8988T (cell line): ENCODE measurements around the gene CCDC192.
"Not testable (repeated sequence)": the region's sequence is repeated elsewhere in the genome, so short reads cannot be mapped to it uniquely, and the experiment has no call there.

Experiments
- DNase-seq: peaks from one replicate; pipeline ENCODE4 v3.0.0; 2011

Gene CCDC192

DNA sequence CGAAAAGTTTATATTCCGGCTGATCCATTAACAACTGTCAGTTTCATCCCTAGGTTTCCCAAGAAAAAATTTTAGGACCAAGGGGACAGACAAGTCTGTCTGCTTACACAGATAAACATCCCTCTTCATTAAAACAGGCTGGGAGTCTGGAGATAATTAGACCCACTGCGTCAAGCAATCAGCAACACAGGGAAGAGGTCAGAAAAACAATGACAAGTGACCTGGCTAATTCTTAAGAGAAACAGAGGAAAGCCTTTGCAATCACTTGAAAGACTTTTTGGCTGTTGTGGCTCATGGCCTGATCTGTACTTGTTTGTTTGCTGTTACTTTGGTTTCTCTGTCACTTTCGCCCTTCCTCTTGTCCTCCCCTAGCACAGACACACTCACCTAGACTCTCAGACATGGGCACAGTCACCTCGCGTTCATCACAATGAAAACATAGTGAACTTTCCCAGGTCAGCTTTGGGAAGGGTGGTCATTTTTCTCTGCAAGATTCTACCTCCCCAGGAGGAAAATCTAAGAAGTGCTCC is 2.9 kb upstream of the CCDC192 start:
- DNase-seq, result no peak

DNA sequence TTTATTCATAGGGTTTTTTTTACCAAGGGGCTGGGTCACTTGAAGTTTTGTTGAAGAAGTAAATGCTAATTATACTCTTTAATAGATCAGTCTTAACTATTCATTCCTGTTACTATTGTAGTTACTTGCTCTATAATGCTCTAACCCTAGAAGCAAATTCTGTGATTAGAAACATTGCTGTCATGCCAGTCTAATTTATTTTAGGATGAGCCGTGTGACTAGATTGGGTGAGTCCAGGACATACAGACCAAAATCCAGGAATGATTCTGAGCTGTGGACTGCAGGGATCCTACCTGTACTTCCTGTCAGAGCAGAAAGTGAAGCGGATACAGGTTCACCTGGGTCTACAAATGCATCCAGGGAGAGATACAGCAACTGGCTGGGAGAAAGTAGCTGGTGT is 757 bp upstream of the CCDC192 start:
- DNase-seq, result no peak

DNA sequence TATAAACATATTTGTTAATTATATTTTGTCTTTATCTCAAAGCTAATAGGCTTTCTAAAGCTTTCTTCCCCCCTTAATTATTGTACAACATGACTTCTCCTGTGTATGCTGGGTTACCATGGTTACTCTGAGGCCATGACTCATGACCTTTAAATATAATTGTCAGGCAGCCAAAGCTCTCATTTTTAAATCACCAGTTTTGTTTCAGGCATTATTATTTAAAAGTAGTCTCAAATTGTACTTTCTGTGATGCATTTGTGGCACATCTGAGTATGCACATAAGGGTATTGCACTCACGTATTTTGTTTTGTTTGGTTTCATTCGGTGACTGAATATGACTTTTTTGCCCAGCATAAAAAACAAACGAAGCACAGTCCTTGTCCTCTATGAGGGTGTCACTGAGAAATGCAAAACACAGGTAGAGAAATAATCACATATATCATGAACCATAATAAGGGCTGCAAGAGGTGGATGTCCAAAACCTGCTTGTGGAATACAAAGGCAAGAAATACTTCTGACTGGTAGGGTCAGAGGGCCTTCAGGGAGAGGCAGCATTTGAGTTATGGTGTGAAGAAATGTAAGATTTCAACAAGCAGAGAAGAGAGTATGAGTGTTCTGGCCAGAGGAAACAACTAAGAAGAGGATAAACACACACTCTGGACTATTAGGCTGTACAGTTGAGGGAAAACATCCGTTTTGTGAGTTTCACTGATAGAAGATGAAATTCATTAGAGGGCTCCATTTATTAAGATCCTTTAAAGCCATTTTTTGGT is 2.1 kb downstream of the CCDC192 start:
- DNase-seq, result no peak

DNA sequence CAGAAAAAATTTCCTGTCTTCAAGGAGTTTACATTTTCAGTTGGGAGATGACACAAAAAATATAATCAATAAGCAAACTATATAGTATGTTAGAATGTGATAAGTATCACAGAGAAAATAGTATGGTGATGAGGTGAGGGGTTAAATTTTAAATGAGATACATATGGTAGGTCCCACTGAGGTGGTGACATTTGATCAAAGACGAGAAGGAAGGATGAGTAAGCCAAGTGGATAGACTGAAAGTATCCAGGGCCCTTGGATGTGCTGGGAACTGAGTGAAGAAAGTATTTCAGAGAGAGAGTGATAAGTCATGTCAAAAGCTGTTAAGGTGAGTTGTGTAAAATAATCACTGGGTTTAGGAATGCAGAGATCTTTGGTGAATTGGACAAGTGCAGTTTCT is 3.5 kb downstream of the CCDC192 start:
- no peak for DNase-seq

DNA sequence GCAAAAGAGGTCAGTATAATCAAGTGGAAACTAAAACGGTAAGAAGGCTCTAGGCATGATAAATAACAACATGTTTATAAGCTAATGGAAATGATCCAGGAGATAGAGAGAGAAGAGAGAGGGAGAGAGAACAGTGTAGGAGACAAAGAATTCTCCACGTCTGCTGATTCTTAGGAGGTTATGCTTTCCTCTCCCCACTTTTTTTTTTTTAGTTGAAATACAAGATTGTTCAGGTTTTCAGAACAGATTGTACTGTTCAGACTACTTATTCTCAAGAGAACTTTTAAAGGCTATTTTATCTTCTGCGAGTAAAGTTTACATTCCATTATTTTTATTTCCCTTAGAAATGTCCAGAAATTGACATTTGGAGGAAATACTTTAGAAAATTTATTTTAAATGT is 4.0 kb downstream of the CCDC192 start:
- DNase-seq, result no peak

DNA sequence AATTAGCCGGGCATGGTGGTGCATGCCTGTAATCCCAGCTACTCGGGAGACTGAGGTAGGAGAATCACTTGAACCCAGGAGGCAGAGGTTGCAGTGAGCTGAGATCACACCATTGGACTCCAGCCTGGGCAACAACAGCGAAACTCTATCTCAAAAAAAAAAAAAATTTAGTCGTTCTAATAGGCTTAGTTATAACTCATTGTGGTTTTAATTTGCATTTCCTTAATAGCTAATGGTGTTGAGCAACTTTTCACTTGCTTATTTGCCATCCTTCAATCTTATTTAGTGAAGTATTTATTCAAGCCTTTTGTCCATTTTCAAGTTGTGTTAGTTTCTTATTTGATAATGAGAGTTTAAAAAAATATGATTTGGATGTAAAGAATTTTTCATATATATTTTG is 9.9 kb downstream of the CCDC192 start:
- not testable (repeated sequence) for DNase-seq

- DNase-seq, result no peak
Observed at GRCh38 chr5:127718181-127718580, 15.0 kb downstream of the CCDC192 start.

GRCh38 chr5:127723571-127723970 is 20.4 kb downstream of the CCDC192 start:
- DNase-seq, result no peak

DNA sequence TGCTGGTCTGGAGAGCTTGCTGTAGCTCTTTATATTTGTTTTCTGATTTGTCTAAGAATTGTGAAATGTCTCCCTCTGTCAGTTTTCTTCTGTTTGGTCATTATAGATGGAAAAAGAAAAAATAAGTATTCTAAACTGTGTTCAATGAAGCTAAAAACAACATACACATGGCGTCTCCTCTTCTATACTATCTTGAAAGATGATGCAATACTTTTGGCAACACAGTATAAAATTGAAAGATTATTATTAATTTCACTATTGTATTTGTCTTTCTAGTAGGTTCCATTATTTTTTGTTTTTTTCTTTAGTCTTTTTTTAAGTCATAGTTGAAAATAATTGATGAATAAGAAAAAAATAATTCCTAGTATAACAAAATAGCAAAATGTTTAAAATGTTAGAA is 22.5 kb downstream of the CCDC192 start:
- no peak for DNase-seq

GRCh38 chr5:127732963-127733362 is 29.8 kb downstream of the CCDC192 start:
- no peak for DNase-seq

DNA sequence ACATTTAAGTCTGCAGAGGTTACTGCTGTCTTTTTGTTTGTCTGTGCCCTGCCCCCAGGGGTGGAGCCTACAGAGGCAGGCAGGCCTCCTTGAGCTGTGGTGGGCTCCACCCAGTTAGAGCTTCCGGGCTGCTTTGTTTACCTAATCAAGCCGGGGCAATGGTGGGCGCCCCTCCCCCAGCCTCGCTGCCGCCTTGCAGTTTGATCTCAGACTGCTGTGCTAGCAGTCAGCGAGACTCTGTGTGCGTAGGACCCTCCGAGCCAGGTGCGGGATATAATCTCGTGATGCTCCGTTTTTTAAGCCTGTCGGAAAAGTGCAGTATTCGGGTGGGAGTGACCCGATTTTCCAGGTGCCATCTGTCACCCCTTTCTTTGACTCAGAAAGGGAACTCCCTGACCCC is 36.2 kb downstream of the CCDC192 start:
- not testable (repeated sequence) for DNase-seq

DNA sequence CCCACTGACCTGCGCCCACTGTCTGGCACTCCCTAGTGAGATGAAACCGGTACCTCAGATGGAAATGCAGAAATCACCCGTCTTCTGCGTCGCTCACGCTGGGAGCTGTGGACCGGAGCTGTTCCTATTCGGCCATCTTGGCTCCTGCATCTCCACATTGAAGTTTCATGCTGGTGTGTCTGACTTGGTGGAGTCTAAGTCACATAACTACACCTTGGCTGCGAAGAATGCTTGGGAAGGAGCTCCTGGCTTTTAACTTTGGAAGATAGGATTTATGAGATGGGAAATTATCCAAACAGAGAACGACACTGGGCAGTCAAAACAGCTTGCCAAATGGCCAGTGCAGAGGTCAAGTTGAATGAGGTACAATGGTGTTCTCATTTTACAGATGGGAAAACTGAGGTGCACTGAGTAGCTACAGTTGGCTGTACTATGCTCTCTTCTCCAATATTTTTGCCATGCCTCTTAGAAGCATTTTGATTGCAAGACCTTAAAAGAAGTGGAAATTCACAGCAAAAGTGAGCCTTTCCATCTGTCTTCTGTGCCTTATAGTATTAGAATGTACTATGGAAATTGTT is 36.7 kb downstream of the CCDC192 start:
- DNase-seq, result no peak

GRCh38 chr5:127741412-127741811 is 38.2 kb downstream of the CCDC192 start:
- DNase-seq, result no peak

GRCh38 chr5:127744241-127744640 is 41.0 kb downstream of the CCDC192 start:
- DNase-seq, result no peak

DNA sequence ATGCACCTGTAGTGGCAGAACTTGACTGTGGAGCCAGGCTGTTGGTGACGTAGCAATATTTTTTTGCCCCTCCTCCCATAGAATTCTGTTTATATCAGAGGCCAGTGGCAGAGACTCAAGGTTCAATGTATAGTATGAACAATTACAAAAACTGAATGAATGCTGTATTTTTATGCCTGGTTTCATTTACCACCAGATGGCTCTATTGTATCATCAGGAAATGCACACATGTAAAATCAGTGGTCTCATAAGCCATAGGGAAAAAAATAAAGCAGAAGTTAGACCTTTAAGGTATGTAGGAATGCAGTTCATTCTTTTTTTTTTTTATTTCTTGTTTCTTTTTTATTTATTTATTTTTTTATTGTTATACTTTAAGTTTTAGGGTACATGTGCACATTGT is 43.6 kb downstream of the CCDC192 start:
- no peak for DNase-seq

GRCh38 chr5:127752503-127753265 is 49.5 kb downstream of the CCDC192 start:
- DNase-seq, result not testable (repeated sequence)

GRCh38 chr5:127754259-127754658 is 51.1 kb downstream of the CCDC192 start:
- DNase-seq, result no peak

DNA sequence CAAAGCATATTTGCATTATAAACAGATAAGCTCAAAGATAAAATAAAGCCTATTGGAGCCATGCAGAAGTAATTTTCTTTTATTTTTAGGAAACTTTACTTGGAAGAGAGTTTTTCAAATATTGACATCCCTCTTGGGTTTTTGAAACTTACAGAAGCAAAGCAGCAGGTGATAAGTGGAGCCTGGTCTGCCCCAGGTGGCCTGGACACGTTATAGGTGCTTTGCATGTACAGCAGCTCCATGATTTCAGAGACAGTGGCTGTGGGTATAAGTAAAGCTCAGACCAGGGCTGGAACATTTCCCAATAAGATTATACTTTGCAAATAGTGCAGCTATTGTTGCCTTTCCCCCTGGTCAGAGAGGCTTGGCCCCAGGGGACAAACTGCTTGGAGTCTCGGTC is 51.5 kb downstream of the CCDC192 start:
- DNase-seq, result no peak

GRCh38 chr5:127757576-127757975 is 54.4 kb downstream of the CCDC192 start:
- DNase-seq, result no peak

- no peak for DNase-seq
Observed at GRCh38 chr5:127758766-127759283, 55.6 kb downstream of the CCDC192 start.

- no peak for DNase-seq
Observed at GRCh38 chr5:127761869-127762268, 58.7 kb downstream of the CCDC192 start.

DNA sequence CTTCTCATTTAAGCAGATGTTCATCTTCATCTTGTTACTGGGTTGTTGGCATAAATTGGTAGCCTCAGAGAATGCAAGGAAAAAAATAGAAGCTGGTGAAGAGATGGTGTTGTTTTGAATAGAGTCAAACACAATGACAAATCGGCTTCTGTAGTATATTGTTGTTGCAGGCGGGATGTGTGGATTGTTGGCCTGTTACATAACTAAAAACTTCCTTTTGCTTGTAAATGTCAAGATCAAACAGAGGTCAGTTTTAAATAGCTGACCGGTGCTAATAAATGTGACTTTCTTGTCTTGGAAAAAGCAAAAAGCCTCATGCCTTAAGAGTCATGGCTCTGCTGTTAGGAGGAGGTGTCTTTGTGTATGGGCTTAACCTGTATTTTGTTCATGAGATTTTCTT is 59.2 kb downstream of the CCDC192 start:
- DNase-seq, result no peak

- DNase-seq, result no peak
Observed at GRCh38 chr5:127766676-127767335, 63.6 kb downstream of the CCDC192 start.
